Skin epidermis (tissue), 12 donors: ENCODE results near the gene COL16A1.

Source experiments
- H3K27ac ChIP-seq, 21 experiments: fragments of 200-600 bp; sonication (generic) in 11 of 21; one replicate each; pipeline ENCODE4 v1.5.0; 2020; ENCODE audit warnings: mild to moderate bottlenecking in 3 of 21, inconsistent platforms in 2 of 21, moderate library complexity in 2 of 21
- H3K4me3 ChIP-seq, 7 experiments: fragments of 200-600 bp; sonication (generic) in 2 of 7; one replicate each; pipeline ENCODE4 v1.5.0; 2020; ENCODE audit warnings: inconsistent platforms in 2 of 7, mild to moderate bottlenecking in 2 of 7, moderate library complexity in 1 of 7

COL16A1 gene

DNA sequence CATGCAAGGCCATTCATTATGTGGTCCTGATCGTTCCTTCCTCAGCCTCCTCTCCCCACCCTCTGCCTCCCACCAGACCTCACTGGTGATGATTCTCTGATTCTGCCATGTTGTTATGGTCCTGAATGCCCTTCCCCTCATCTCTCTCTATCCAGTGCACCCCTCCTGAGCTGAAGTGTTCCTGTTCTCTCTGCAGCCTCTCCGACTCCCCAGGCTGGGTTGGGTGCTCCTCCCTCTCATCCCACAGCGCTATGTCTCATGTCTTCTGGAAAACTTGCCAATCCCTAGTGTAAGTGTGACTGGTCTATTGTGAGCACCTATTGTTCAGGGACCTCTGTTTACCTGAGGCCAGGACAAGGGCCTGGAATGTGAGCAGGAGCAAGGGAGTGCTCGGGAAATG is 48.1 kb downstream of the COL16A1 start:
- no peak overlapping the region for H3K4me3 ChIP-seq
- H3K27ac ChIP-seq, result peak overlapping the region in 8 of 21 experiments; percentile 16 to 80 (median 51)

DNA sequence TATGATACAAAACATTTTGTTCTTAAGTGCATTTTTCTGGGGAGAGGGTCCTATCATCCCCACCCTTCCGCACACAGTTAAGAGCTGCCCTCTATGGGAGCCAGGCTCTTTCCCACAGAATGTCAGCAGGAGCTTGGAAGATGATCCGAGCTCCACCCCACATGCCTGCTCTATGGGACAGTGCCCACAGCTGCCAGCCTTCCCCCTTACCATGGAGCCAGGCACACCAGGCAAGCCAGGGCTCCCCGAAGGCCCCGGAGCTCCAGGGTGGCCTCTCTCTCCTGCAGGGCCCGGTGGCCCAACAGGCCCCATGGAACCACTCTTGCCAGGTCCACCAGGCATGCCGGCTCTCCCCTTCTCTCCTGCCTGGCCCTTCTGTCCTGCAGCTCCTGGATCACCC is 48.7 kb downstream of the COL16A1 start:
- Histone ChIP-seq H3K4me3 (no peak overlapping the region), H3K27ac (peak overlapping the region in 7 of 21 experiments; percentile 21 to 80 (median 45))

DNA sequence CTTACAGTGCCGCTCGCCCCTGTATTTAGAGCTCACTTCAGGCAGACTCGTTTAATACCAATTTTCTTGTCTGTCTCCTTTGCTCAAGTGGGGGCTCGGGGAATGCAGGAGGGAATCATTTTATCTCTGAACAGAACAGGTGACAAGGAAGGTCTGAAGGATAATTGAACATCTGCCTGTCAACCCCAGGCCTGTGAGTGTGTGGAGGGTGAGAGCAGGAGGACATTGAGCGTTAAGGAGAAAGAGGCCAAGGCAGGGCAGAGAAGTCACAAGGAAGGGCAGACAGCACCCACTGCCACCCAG is 49.4 kb downstream of the COL16A1 start:
- Histone ChIP-seq H3K4me3 (no peak overlapping the region), H3K27ac (peak overlapping the region in 3 of 21 experiments; percentile 36 to 80 (median 68))

DNA sequence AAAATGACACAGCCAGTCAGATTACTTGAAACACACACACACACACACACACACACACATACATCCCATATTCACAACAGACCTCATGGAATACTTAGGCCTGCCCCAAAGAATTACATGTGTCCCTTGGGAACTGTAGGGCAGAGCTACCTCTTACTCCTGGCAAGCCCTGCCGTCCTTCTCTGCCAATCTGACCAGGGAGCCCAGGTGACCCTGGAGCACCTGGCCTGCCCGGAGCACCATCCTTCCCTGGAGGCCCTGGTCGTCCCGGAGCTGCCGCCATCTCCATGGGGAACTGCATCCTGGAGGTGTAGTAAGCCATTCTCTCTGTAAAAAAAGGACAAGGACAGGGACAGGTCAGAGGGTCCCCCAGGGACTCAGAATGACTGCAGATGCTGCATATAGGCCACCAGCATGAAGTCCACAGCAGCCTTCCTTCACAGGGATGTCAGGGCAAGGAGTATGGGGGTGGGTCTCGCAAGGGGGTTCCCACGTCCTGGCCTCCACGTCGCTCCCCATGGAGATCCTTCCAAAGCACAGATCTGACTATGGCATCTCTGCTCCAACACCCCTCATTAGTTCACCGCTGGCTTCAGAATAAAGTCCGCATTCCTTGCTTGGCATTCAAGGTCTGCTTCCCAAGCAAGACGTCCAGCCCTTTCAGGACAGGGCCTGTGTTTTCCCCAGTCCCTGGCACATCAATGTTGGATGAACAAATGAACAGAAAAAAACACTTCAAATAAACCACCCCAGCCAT is 49.9 kb downstream of the COL16A1 start:
- no peak overlapping the region for H3K4me3 ChIP-seq
- H3K27ac ChIP-seq, result peak overlapping the region in 4 of 21 experiments; percentile 12 to 80 (median 36)

DNA sequence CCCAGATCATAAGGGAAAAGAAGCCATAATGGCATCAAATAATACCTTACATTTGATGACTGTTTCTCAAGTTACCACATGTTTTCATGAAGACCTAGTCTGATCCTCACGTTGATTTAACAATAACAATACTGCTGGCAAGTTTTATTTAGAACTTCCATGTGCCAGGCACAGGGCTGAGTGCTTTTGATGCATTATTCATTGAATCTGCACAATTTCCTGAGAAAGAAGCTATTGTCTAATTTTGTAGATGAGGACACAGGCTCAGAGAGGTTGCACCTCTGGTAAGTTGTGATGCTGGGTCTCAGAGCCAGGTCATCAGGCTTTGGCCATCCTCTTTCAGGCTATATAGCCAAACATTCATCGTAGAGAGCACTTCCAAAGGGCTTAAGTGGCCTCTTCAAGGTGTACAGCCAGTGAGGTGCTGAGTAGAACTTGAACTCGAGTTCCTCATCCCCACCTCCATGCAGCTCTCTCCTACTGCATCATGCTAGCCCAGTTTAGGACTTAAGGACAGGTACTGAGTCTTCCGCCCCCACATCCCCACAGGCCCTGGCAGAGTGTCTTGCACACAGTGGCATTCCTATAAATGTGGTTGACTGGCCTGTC is 50.8 kb downstream of the COL16A1 start:
- Histone ChIP-seq H3K27ac (peak overlapping the region in 7 of 21 experiments; percentile 12 to 80 (median 35)), H3K4me3 (no peak overlapping the region)

DNA sequence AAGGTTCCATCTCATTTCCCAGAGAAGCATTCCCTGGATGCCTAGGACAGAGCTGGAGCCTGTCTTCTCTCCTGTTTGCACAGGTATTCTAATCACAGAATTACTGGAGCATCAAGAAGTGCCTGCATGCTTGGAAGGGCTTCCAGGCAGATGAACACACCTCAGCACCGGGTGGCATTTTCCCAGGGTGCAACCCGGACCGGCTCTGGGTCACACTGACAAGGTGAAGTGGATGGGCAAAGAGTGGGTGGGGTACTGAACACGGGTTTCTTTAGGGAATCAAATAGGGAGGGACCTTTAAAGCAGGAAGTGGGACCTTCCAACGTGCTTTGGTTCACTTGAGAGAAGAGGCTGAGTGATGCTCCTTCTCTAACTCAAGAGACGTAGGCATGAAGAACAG is 52.1 kb downstream of the COL16A1 start:
- H3K27ac ChIP-seq, result peak overlapping the region in 15 of 21 experiments; percentile 6 to 77 (median 46)

DNA sequence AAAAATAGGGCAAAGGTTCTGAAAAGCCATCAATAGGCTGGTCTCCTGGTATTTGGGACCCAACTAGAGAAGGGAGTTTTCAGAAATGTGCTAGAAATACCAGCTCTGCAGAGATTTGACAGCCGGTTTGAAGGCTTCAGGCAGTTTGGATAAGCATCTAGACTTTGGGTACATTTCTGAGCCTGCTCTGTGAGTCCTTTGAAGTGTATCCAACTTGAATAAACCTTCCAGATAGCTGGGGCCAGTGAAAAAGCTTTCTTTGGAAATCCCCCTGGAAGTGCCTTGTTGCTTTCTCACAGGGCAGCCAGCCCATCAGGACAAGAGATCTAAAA is 52.8 kb downstream of the COL16A1 start:
- no peak overlapping the region for H3K4me3 ChIP-seq
- H3K27ac ChIP-seq, result peak overlapping the region in 14 of 21 experiments; percentile 20 to 77 (median 55)

More for the DNA sequence above, 52.1 kb downstream of the COL16A1 start:
- no peak overlapping the region for H3K4me3 ChIP-seq

DNA sequence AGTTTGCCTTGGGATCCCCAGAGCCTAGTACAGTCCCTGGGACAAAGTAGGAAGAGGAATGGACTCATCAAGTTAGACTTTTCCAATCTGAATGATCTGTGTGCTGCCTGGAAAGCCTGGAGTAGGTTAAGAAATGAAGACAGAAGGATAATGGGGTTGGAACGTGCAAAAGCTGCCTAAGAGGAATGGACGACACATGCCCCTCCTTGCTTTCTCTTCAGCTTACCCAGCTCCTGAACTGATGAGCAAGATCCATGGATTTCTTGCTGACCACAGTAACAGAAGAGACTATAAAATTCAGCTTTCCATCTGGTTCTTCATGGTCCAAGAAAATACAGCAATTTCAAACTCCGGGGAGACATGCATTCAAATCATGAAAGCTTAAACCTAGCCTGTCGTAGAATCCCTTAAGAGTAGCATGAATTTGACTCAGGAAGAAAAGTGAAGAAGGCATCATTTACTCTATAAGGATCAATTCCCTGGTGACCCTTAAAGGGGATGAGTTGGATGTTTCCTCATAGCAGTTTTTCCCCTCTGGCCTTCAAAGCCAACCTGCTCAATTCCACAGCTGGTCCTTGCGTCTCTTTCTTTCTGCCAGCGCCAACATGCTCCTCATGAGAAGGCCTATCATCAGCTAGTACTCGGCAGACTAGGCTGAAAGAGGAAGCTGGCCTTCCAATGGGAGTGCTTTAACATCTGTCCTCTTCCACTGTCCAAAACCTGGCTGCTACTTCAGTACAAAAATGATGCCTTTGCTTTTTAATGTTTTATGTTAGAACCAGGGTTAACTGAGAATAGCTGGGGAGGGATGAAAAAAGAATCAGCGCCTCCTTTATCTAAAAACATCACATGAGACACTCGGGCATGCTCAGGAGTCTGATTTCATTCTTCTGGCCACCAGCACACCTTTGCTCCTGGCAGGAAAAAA is 53.4 kb downstream of the COL16A1 start:
- Histone ChIP-seq H3K27ac (peak overlapping the region in 16 of 21 experiments; percentile 35 to 77 (median 53)), H3K4me3 (no peak overlapping the region)

DNA sequence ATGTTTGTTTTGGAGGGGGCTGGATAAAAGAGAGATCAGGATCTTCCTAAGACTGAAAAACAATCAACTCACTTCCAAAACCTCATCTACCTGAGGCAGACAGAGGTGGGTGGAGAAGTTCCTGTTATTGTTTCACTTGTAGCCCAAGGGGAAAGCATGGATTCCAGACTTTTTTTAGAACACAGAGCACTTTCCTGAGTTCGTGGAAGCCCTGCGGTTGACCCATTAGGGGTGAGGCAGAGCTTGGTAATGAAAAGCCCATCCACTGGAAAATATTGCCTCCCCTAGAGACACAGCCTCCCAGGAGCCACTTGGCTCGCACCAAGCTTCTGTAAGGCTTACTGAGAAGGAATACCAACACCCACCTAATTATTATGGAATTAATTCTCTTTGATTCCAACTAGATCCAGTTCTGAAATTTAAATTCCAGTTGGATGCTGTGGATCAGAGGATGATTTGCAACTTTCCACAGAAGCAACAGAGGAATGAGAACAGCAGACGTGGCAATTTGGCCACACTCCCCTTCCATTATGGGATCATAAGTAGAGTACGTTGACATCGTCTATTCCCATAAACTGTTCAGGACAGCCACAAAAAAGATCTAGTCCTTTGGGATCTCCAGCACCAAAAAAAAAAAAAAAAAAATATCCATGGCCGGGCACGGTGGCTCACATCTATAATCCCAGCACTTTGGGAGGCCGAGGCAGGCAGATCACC is 55.0 kb downstream of the COL16A1 start:
- peak overlapping the region in 14 of 21 experiments; percentile 7 to 59 (median 38) for H3K27ac ChIP-seq
- H3K4me3 ChIP-seq, result no peak overlapping the region

DNA sequence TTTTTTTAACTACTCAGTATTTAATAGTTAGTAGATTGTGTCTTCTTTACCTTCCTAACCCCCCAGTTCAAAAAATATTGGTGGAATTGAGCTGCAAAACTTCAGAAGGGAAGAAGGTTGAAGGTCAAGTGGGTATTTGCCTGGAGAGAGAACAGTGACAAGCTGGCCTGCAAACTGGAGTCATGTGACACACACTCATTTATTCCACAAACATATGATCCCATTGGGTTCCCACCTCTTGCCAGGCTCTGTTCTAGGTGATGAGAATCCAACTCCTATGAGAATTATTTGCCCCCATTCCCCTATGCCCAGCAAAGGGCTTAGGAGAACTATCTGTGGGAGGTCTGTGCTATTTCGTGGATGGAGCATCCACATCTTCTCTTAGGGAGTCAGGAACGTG is 55.6 kb downstream of the COL16A1 start:
- peak overlapping the region in 13 of 21 experiments; percentile 5 to 59 (median 37) for H3K27ac ChIP-seq

DNA sequence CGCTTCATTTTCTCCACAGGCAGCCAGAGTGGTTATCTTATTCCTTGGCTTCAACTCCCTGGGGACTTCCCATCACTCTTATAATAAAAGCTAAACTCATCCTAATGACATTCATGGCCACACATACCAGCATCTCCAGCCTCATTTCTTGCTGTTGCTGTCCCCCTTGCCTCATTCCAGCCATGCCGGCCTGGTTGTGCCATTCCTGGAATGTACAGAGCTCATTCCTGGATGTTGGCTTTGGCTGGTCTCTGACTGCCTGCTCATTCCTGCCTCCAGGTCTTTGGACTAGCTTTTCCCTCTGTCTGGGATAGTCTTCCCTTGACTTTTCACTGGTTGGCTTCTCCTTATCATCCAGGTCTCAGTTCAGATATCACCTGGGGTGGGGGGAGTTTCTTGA is 56.7 kb downstream of the COL16A1 start:
- Histone ChIP-seq H3K27ac (peak overlapping the region in 4 of 21 experiments; percentile 35 to 44 (median 40)), H3K4me3 (no peak overlapping the region)

More for the DNA sequence above, 55.6 kb downstream of the COL16A1 start:
- H3K4me3 ChIP-seq, result no peak overlapping the region

DNA sequence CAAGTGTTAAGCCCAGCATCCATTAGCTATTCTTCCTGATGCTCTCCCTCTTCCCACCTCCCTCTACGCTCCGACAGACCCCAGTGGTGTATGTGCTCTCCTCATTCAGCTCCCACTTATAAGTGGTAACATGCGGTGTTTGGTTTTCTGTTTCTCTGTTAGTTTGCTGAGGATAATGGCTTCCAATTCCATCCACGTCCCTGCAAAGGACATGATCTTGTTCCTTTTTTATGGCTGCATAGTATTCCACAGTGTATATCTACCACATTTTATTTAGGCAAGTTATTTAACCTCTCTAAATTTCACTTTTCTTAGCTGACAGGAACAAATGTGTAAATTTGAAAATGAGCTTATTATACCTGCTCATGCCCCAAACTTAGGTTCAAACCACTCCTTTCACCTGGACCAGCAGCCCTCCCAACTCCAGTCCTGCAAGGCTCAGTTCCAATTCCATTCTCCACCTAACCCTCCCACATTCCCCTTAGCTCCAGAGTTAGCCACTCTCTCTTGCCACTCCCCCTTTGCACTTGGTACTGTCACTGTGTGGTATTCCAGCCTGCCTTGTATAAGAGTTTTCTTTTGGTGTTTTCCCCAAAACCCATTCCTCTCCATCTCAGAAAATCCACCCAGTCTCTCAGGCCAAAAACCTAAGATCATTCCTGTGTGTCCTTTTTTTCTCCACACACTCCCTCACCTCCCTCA is 57.4 kb downstream of the COL16A1 start:
- peak overlapping the region in 2 of 21 experiments; percentile 35 to 44 for H3K27ac ChIP-seq
- H3K4me3 ChIP-seq, result no peak overlapping the region

DNA sequence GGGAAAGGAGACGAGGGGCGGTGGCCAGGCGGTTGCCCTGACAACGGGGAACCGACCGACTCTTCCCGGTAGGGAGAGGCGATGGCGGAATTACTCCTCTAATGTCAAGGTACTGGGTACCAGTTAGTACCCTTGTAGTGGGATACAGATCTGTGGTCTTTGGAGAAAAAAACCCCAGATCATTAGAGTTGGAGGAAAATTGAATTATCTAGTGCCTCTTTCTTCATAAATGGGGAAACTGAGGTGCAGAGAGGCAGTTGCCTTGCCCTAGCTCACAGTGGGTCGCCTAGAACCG is 58.6 kb downstream of the COL16A1 start:
- H3K4me3 ChIP-seq, result peak overlapping the region; percentile 59 to 98 (median 89)
- peak overlapping the region; percentile 25 to 100 (median 99) for H3K27ac ChIP-seq

DNA sequence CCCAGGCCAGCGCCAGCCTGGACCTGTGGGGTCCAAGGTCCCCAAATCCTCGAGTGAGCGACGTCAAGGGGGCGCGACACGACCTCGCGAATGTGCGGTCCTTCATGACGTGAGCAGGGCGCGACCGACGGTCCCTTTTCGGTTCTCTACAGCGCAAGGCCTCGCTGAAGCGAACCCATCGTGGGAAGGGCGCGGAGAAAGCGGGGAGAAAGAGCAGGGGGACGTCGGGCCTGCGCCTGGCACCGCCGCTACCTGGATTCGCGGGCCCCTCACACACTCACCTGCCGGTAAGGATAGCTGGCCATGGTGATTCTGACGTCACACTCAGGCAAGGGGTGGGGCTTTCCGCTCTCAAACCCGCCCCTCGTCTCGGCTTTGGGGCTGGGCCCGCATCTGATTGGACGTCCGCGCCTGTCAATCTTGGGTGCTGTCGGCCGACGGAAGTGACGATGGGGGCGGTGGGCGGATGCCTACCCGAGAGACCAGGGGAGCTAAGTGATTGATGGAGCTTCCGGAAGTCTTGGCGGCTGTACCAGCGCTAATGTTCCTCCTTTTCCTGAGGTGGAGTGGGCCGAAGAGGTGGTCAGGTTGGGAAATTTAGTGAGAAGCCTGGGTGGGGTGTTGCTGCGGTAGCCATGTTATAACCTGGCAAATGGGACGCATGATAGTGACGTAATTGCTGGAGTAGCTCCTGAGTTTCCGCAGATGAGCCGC is 59.1 kb downstream of the COL16A1 start, which contains the start of gene PEF1:
Gene PEF1, minus strand, starts transcription at position 317 of the 714 bp plus-strand sequence. Its CDS starts 12 bp downstream, at position 305.
- Histone ChIP-seq H3K27ac (peak within 1 kb of the TSS; percentile 75 to 100 (median 99)), H3K4me3 (peak within 1 kb of the TSS; percentile 59 to 98 (median 89))

DNA sequence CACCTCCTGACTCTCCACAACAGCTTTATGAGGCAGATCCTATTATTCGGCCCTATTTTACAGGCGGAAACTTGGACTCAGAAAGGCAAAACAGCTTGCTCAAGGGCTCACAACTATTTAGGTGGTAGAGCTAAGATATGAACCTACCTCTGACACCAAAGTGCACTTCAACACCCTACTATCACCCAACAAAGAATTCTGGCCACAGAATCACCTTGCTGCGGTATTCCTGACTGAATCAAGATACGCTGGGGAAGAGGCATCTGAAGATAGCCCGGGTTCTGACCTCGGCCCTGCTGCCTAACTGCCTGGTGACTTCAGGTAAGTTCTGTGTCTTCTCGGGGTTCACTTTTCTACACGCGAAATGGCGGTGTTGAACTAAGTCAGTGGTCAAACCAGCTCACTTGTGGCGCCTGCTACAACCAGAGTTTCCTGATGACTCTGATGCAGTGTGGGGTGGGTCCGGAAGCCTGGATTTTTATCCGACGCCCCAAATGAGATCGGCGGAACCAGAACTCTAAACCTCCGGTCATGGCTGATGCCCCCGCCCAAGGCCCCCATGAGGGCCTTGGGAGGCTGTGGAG is 59.7 kb downstream of the COL16A1 start:
- Histone ChIP-seq H3K27ac (peak overlapping the region; percentile 75 to 100 (median 99)), H3K4me3 (peak overlapping the region; percentile 59 to 98 (median 89))

DNA sequence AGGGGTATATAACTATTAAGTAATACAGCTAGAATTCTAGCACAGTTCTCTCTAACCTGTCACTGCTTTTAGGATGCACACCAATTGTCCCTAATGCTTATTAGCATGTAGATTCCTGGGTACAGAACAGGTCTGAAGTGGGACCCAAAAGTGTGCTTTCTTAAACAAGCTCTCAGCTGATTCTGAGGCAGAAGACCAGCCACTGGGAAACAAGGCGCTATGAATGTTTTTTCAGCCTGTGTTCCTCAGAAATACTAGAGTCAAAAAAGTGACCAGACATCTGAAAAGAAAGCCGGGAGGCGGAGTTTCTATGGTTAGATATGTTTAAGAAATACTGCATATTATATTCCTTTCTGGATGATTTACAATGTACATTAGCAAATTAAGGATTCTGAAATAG is 60.9 kb downstream of the COL16A1 start:
- no peak overlapping the region for H3K4me3 ChIP-seq

DNA sequence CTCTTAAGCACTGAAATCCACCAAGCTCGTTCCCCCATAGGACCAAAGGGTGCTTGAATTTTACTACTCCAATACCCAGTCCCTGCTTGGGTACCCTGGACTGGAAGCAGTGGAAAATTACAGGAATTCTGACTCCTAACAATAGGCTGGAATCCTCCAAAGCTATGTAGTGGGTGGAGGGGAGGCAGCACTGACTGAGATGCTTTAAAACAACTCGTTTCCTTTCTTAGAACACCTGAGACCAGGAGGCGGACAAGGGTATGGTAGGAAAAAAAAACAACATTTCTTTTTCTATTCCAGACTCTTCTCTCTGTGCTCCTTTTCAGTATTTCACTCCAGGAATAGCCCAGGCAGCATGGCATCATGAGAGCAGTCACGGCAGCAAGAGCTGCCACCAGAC is 61.5 kb downstream of the COL16A1 start:
- Histone ChIP-seq H3K4me3 (no peak overlapping the region), H3K27ac (peak overlapping the region in 2 of 21 experiments; percentile 3 to 52)

More for the DNA sequence above, 60.9 kb downstream of the COL16A1 start:
- H3K27ac ChIP-seq, result peak overlapping the region in 2 of 21 experiments; percentile 3 to 52

DNA sequence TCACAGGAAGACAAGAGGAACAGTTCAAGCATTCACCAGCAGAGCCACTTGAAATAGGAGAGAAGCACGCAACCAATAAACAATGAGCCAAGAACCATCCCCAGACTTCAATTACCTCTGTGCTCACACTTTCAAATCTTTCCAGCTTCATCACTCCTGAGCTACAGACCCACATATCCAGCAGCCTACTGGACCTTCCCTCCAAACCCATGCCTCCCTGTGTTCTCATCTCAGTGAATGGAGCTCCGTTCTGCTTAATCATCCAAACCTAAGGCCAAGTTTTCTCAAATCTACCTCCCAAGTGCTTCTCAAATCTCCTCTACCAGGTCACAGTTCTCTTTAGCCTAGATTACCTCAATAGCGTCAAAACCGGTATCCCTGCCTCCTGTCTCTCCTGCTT is 62.9 kb downstream of the COL16A1 start:
- Histone ChIP-seq H3K4me3 (no peak overlapping the region), H3K27ac (peak overlapping the region in 6 of 21 experiments; percentile 1 to 59 (median 38))
